Activated CD8-positive, alpha-beta memory T cell treated with anti-CD3 and anti-CD28 coated beads, Interleukin-2, amount 10 ng/mL, durations not matched to agents 7 days and 5 days (primary cell): ENCODE data around the gene DDAH1. TPM values are rescaled to one million over a fixed set of nuclear protein-coding genes. Genes with fewer than 3 reads are reported as not detected.
A peak's percentile ranks its signal among the peaks of the same experiment; 100 is the strongest.

Experiments used
- ATAC-seq: fragments of 150-1000 bp; cut with Tn5 transposase; one replicate; pipeline ENCODE4 v1.10.0; 2021; ENCODE audit warnings: moderate library complexity
- CTCF ChIA-PET: fragments of 350-600 bp; sonication (Branson Sonifier 250); formaldehyde crosslinking; loops from one replicate; lab custom pipeline; 2021; ENCODE audit warnings: antibody characterized with exemption; lab: Charles Lee
- DNase-seq: peaks from one replicate; pipeline ENCODE4 v3.0.0-alpha.2; 2020
- H3K27ac Mint-ChIP-seq: one replicate; pipeline ENCODE4 v1.8.0; 2021; ENCODE audit warnings: mild to moderate bottlenecking, mixed read lengths
- H3K27me3 Mint-ChIP-seq: one replicate; pipeline ENCODE4 v1.8.0; 2021; ENCODE audit warnings: mixed read lengths
- H3K36me3 Mint-ChIP-seq: one replicate; pipeline ENCODE4 v1.8.0; 2021; ENCODE audit warnings: mild to moderate bottlenecking, mixed read lengths
- H3K4me1 Mint-ChIP-seq: one replicate; pipeline ENCODE4 v1.8.0; 2021; ENCODE audit warnings: mixed read lengths
- H3K4me3 Mint-ChIP-seq: one replicate; pipeline ENCODE4 v1.8.0; 2021; ENCODE audit warnings: mild to moderate bottlenecking, moderate library complexity, mixed read lengths
- H3K9me3 Mint-ChIP-seq: one replicate; pipeline ENCODE4 v1.8.0; 2022; ENCODE audit warnings: low read depth, mixed read lengths
- total RNA-seq, 2 experiments: library from RNA; stranded (reverse); gene quantifications; one replicate each; pipeline ENCODE4 v1.2.3, GENCODE V29; 2021

The DDAH1 gene
- total RNA-seq, 2 experiments from 2014 or later, result not detected

GRCh38 chr1:85463731-85464496 lies 1.0 kb downstream of the DDAH1 start:
- H3K4me3 Mint-ChIP-seq, result peak overlapping the region; percentile 6
- CTCF ChIA-PET, result interaction anchor here (0.8 kb wide), 1 partner anchor 20 kb away, joined by 3 read pairs; no protein-coding TSS in a partner anchor

DNA sequence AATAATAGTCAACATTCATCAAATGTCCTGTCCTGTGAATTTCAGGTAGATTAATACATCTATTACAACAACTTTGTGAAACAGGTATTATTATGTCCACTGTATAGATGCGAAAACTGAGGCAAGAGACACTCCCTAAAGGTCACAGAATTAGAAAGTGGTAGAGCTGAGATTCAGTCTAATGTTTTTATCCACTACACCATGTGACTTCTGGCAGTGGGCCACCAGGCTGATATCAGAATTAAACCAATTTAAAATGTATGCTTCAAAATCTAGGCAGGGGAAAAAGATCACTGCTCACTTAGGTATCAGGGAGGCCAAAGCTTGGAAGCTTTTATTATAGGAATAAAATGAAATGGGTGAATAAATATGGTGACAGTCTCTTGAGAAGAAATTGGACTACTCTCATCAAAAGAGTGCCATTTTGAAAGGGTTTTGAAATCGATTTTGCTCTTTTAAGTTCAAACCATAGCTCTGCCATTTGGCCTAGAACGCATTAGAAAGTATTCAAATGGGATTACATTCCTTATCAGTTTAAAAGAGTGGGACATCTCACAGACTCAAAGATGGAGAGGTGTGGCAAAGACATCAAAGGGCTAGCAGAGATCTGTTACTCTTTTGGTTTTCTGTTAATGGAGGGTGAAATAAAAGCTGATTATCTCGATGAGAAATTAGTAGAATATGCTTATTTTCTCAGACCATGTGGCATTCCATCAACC lies 1.9 kb downstream of the DDAH1 start:
- Mint-ChIP-seq H3K36me3 (no peaks in the 10 kb centered on the region), H3K27me3 (peaks cover 62% of the 10 kb centered on the region), H3K9me3 (no peaks in the 10 kb centered on the region), H3K4me1 (peaks cover 4% of the 10 kb centered on the region), H3K27ac (no peak overlapping the region), H3K4me3 (no peak overlapping the region)
- CTCF ChIA-PET, result interaction anchor here (0.8 kb wide), 1 partner anchor 21 kb away, joined by 3 read pairs; no protein-coding TSS in a partner anchor
- ATAC-seq, result no peak
- DNase-seq, result no peak

More at GRCh38 chr1:85463731-85464496, 1.0 kb downstream of the DDAH1 start:
- peaks cover 64% of the 10 kb centered on the region for H3K27me3 Mint-ChIP-seq
- ATAC-seq, result no peak
- no peaks in the 10 kb centered on the region for H3K36me3 Mint-ChIP-seq
- H3K9me3 Mint-ChIP-seq, result no peaks in the 10 kb centered on the region
- DNase-seq, result no peak
- H3K4me1 Mint-ChIP-seq, result peaks cover 4% of the 10 kb centered on the region
- H3K27ac Mint-ChIP-seq, result no peak overlapping the region

- CTCF ChIA-PET, result no interaction called here
- peaks cover 4% of the 10 kb centered on the region for H3K4me1 Mint-ChIP-seq
- no peak overlapping the region for H3K27ac Mint-ChIP-seq
- no peak for DNase-seq
- H3K4me3 Mint-ChIP-seq, result no peak overlapping the region
- H3K9me3 Mint-ChIP-seq, result no peaks in the 10 kb centered on the region
- no peak for ATAC-seq
- no peaks in the 10 kb centered on the region for H3K36me3 Mint-ChIP-seq
- H3K27me3 Mint-ChIP-seq, result peaks cover 62% of the 10 kb centered on the region
Measured at GRCh38 chr1:85461216-85461918, 3.6 kb downstream of the DDAH1 start.

DNA sequence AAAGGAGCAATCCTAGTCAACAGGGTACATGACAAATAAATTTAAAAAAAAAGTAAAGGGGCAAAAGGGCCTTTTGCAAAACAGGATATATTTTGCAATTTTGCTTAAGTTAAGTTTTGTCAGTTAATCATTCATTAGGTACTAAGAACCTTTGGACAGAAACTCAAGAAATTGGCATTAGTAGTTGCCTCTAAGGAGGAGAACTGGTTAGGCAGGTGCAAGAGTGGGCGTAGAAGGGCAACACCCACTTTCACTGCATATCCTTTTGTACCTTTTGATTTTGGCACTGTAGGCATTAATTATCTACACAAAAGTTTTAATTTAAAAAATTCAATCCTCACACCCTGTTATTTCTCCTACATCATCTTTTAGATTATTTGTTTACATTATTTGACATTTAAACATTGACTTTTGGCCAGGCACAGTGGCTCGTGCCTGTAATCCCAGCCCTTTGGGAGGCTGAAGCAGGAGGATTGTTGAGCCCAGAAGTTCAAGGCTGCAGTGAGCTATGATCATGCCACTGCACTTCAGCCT lies 4.3 kb downstream of the DDAH1 start:
- ATAC-seq, result no peak
- peaks cover 56% of the 10 kb centered on the region for H3K27me3 Mint-ChIP-seq
- H3K4me3 Mint-ChIP-seq, result no peak overlapping the region
- no peak overlapping the region for H3K27ac Mint-ChIP-seq
- CTCF ChIA-PET, result no interaction called here
- peaks cover 4% of the 10 kb centered on the region for H3K4me1 Mint-ChIP-seq
- DNase-seq, result no peak
- H3K9me3 Mint-ChIP-seq, result no peaks in the 10 kb centered on the region
- no peaks in the 10 kb centered on the region for H3K36me3 Mint-ChIP-seq

DNA sequence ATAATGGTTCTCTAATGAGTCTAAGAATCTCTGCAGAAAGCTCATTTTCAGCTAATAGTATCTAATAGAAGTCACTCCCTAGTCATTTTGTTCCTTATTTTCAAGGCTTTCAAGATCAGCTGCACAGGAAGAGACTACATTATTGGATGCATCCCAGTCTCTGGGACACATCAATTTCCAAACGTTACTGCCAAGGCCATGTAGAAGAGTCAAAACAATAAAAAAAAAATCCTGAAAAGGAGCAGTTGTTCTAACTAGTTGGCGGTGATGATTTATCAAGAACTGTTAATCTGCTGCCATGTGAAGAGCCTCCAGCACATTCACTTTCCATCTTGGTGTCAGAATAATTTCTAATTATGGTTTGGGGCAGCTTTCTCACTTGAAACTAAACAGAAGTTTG lies 5.7 kb downstream of the DDAH1 start:
- Mint-ChIP-seq H3K4me3 (no peak overlapping the region), H3K4me1 (peaks cover 4% of the 10 kb centered on the region), H3K27ac (no peak overlapping the region), H3K9me3 (no peaks in the 10 kb centered on the region), H3K36me3 (no peaks in the 10 kb centered on the region), H3K27me3 (peaks cover 49% of the 10 kb centered on the region)
- CTCF ChIA-PET, result no interaction called here
- ATAC-seq, result no peak
- no peak for DNase-seq

- Mint-ChIP-seq H3K36me3 (no peaks in the 10 kb centered on the region), H3K27me3 (peaks cover 8% of the 10 kb centered on the region), H3K4me1 (no peaks in the 10 kb centered on the region), H3K9me3 (no peaks in the 10 kb centered on the region), H3K27ac (no peak overlapping the region), H3K4me3 (no peak overlapping the region)
- no peak for DNase-seq
- CTCF ChIA-PET, result no interaction called here
- ATAC-seq, result no peak
Measured at GRCh38 chr1:85454214-85454613, 10.7 kb downstream of the DDAH1 start.

- Mint-ChIP-seq H3K4me1 (no peaks in the 10 kb centered on the region), H3K9me3 (no peaks in the 10 kb centered on the region), H3K36me3 (no peaks in the 10 kb centered on the region), H3K27me3 (peaks cover 7% of the 10 kb centered on the region), H3K27ac (no peak overlapping the region), H3K4me3 (no peak overlapping the region)
- no peak for DNase-seq
- CTCF ChIA-PET, result no interaction called here
- no peak for ATAC-seq
Measured at GRCh38 chr1:85453640-85454194, 11.2 kb downstream of the DDAH1 start.

- Mint-ChIP-seq H3K4me3 (no peak overlapping the region), H3K9me3 (no peaks in the 10 kb centered on the region), H3K27me3 (peaks cover 4% of the 10 kb centered on the region), H3K36me3 (no peaks in the 10 kb centered on the region), H3K27ac (no peak overlapping the region), H3K4me1 (no peaks in the 10 kb centered on the region)
- ATAC-seq (no peak), DNase-seq (no peak)
- CTCF ChIA-PET, result no interaction called here
Measured at GRCh38 chr1:85452948-85453347, 12.0 kb downstream of the DDAH1 start.

- CTCF ChIA-PET, result no interaction called here
- no peaks in the 10 kb centered on the region for H3K4me1 Mint-ChIP-seq
- no peaks in the 10 kb centered on the region for H3K36me3 Mint-ChIP-seq
- H3K27ac Mint-ChIP-seq, result no peak overlapping the region
- no peaks in the 10 kb centered on the region for H3K9me3 Mint-ChIP-seq
- DNase-seq, result no peak
- no peak for ATAC-seq
- H3K27me3 Mint-ChIP-seq, result no peaks in the 10 kb centered on the region
- no peak overlapping the region for H3K4me3 Mint-ChIP-seq
Measured at GRCh38 chr1:85451236-85451830, 13.6 kb downstream of the DDAH1 start.

- H3K27me3 Mint-ChIP-seq, result no peaks in the 10 kb centered on the region
- CTCF ChIA-PET, result no interaction called here
- no peaks in the 10 kb centered on the region for H3K36me3 Mint-ChIP-seq
- no peaks in the 10 kb centered on the region for H3K4me1 Mint-ChIP-seq
- H3K27ac Mint-ChIP-seq, result no peak overlapping the region
- DNase-seq (no peak), ATAC-seq (no peak)
- H3K9me3 Mint-ChIP-seq, result no peaks in the 10 kb centered on the region
- no peak overlapping the region for H3K4me3 Mint-ChIP-seq
Measured at GRCh38 chr1:85450832-85451231, 14.1 kb downstream of the DDAH1 start.

DNA sequence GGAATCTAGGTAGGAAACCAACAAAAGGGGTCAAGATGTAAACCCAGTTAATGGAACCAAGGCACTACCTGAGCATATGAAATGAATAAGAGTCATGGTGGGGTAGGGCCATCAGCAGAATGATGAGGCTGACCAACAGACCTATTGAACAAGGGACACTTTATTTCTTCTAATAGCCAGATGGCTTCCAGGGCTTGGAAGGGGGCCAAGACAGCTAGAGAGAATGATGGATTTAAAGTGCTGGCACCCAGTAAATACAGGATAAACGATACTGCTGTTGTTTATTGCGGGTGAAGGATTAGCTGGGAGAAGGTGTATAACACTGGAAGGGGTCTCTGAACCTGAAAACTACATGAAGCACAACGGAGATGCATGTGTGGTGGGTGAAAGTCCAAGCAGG lies 15.6 kb downstream of the DDAH1 start:
- no peaks in the 10 kb centered on the region for H3K27me3 Mint-ChIP-seq
- DNase-seq (no peak), ATAC-seq (no peak)
- H3K9me3 Mint-ChIP-seq, result no peaks in the 10 kb centered on the region
- no peak overlapping the region for H3K4me3 Mint-ChIP-seq
- no peaks in the 10 kb centered on the region for H3K4me1 Mint-ChIP-seq
- CTCF ChIA-PET, result no interaction called here
- H3K27ac Mint-ChIP-seq, result no peak overlapping the region
- no peaks in the 10 kb centered on the region for H3K36me3 Mint-ChIP-seq

- Mint-ChIP-seq H3K4me3 (no peak overlapping the region), H3K27me3 (no peaks in the 10 kb centered on the region), H3K9me3 (no peaks in the 10 kb centered on the region), H3K36me3 (no peaks in the 10 kb centered on the region), H3K27ac (no peak overlapping the region), H3K4me1 (no peaks in the 10 kb centered on the region)
- CTCF ChIA-PET, result no interaction called here
- no peak for DNase-seq
- no peak for ATAC-seq
Measured at GRCh38 chr1:85448358-85448757, 16.6 kb downstream of the DDAH1 start.
